Ectodermal cell (in vitro differentiated cells): ENCODE measurements around the gene CCDC97.

Experiments used
- H3K27ac ChIP-seq: 2 replicates; pipeline ENCODE4 v1.7.0; 2013; ENCODE audit warnings: mild to moderate bottlenecking, low read depth, low read length; ENCODE audit not compliant: insufficient read depth, poor library complexity, severe bottlenecking
- H3K27me3 ChIP-seq: 2 replicates; pipeline ENCODE4 v1.7.0; 2013; ENCODE audit warnings: mild to moderate bottlenecking, low read length; ENCODE audit not compliant: insufficient read depth, control insufficient read depth, poor library complexity, severe bottlenecking
- H3K36me3 ChIP-seq: one replicate; pipeline ENCODE4 v1.7.0; 2013; ENCODE audit warnings: low read length; ENCODE audit not compliant: control insufficient read depth, insufficient read depth
- H3K4me1 ChIP-seq: one replicate; pipeline ENCODE4 v1.7.0; 2013; ENCODE audit warnings: low read length; ENCODE audit not compliant: control insufficient read depth, insufficient read depth
- H3K4me3 ChIP-seq: 2 replicates; pipeline ENCODE4 v1.7.0; 2013; ENCODE audit warnings: low read depth, low read length, control low read depth; ENCODE audit not compliant: insufficient read depth
- H3K9me3 ChIP-seq: 2 replicates; pipeline ENCODE4 v1.7.0; 2013; ENCODE audit warnings: mild to moderate bottlenecking, low read length, moderate library complexity; ENCODE audit not compliant: control insufficient read depth
- WGBS, 2 experiments: methylation state at CpG; one replicate each; pipeline ENCODE4 v1.1.7; 2013; ENCODE audit warnings: missing lambda C conversion rate in 2 of 2; 5-methylcytosine and 5-hydroxymethylcytosine counted together

The CCDC97 gene

GRCh38 chr19:41325947-41326706 is 16.2 kb downstream of the CCDC97 start:
- Histone ChIP-seq H3K9me3 (no peaks in the 10 kb centered on the region), H3K27ac (no peak overlapping the region), H3K4me1 (peaks cover 34% of the 10 kb centered on the region), H3K27me3 (peaks cover 7% of the 10 kb centered on the region), H3K4me3 (peak overlapping the region; percentile 24), H3K36me3 (no peaks in the 10 kb centered on the region)
- 35 to 40% methylated on average over 30 of the region's 30 CpGs for WGBS, 2 experiments

GRCh38 chr19:41327076-41327575 is 17.2 kb downstream of the CCDC97 start:
- H3K9me3 ChIP-seq: no peaks in the 10 kb centered on the region
- H3K36me3 ChIP-seq: no peaks in the 10 kb centered on the region
- no peak overlapping the region for H3K27ac ChIP-seq
- H3K4me3 ChIP-seq: no peak overlapping the region
- peaks cover 34% of the 10 kb centered on the region for H3K4me1 ChIP-seq
- WGBS, 2 experiments: 66% methylated on average over 13 of the region's 13 CpGs
- H3K27me3 ChIP-seq: peaks cover 7% of the 10 kb centered on the region

- H3K27ac ChIP-seq: no peak overlapping the region
- no peaks in the 10 kb centered on the region for H3K36me3 ChIP-seq
- H3K4me1 ChIP-seq: peaks cover 34% of the 10 kb centered on the region
- no peaks in the 10 kb centered on the region for H3K9me3 ChIP-seq
- WGBS, 2 experiments: 63% methylated on average over 33 of the region's 33 CpGs
- H3K4me3 ChIP-seq: no peak overlapping the region
- H3K27me3 ChIP-seq: peaks cover 7% of the 10 kb centered on the region
Observed at GRCh38 chr19:41327576-41328156, 17.7 kb downstream of the CCDC97 start.

- H3K4me3 ChIP-seq: no peak overlapping the region
- no peaks in the 10 kb centered on the region for H3K9me3 ChIP-seq
- peaks cover 29% of the 10 kb centered on the region for H3K4me1 ChIP-seq
- no peak overlapping the region for H3K27ac ChIP-seq
- peaks cover 7% of the 10 kb centered on the region for H3K27me3 ChIP-seq
- H3K36me3 ChIP-seq: no peaks in the 10 kb centered on the region
- 93 to 94% methylated on average over 22 of the region's 22 CpGs for WGBS, 2 experiments
Observed at GRCh38 chr19:41328157-41328841, 18.3 kb downstream of the CCDC97 start.

- peaks cover 24% of the 10 kb centered on the region for H3K4me1 ChIP-seq
- whole genome bisulfite sequencing, 2 experiments: 92 to 100% methylated on average over 1 of the region's 1 CpG
- H3K27me3 ChIP-seq: peaks cover 7% of the 10 kb centered on the region
- no peaks in the 10 kb centered on the region for H3K9me3 ChIP-seq
- no peaks in the 10 kb centered on the region for H3K36me3 ChIP-seq
- no peak overlapping the region for H3K27ac ChIP-seq
- H3K4me3 ChIP-seq: no peak overlapping the region
Observed at GRCh38 chr19:41328842-41329225, 18.9 kb downstream of the CCDC97 start.

- Histone ChIP-seq H3K27me3 (peaks cover 6% of the 10 kb centered on the region), H3K4me1 (peaks cover 13% of the 10 kb centered on the region), H3K4me3 (no peak overlapping the region), H3K9me3 (no peaks in the 10 kb centered on the region), H3K36me3 (no peaks in the 10 kb centered on the region), H3K27ac (no peak overlapping the region)
- 88 to 90% methylated on average over 4 of the region's 4 CpGs for WGBS, 2 experiments
Observed at GRCh38 chr19:41330481-41330880, 20.5 kb downstream of the CCDC97 start.

GRCh38 chr19:41330946-41331678 is 21.1 kb downstream of the CCDC97 start:
- no peaks in the 10 kb centered on the region for H3K36me3 ChIP-seq
- H3K27me3 ChIP-seq: no peaks in the 10 kb centered on the region
- H3K9me3 ChIP-seq: no peaks in the 10 kb centered on the region
- H3K4me1 ChIP-seq: peaks cover 7% of the 10 kb centered on the region
- H3K4me3 ChIP-seq: no peak overlapping the region
- WGBS, 2 experiments: 84 to 89% methylated on average over 47 of the region's 47 CpGs
- no peak overlapping the region for H3K27ac ChIP-seq

- Histone ChIP-seq H3K9me3 (no peaks in the 10 kb centered on the region), H3K4me1 (peaks cover 5% of the 10 kb centered on the region), H3K36me3 (no peaks in the 10 kb centered on the region), H3K4me3 (no peak overlapping the region), H3K27ac (no peak overlapping the region), H3K27me3 (no peaks in the 10 kb centered on the region)
- WGBS, 2 experiments: 92 to 93% methylated on average over 16 of the region's 16 CpGs
Observed at GRCh38 chr19:41332000-41332399, 22.0 kb downstream of the CCDC97 start.

GRCh38 chr19:41332468-41332867 is 22.5 kb downstream of the CCDC97 start:
- no peak overlapping the region for H3K4me3 ChIP-seq
- H3K4me1 ChIP-seq: peaks cover under 1% of the 10 kb centered on the region
- no peaks in the 10 kb centered on the region for H3K9me3 ChIP-seq
- WGBS, 2 experiments: 87 to 90% methylated on average over 5 of the region's 5 CpGs
- H3K36me3 ChIP-seq: no peaks in the 10 kb centered on the region
- no peak overlapping the region for H3K27ac ChIP-seq
- no peaks in the 10 kb centered on the region for H3K27me3 ChIP-seq

GRCh38 chr19:41334793-41335192 is 24.8 kb downstream of the CCDC97 start:
- 94 to 96% methylated on average over 5 of the region's 5 CpGs for WGBS, 2 experiments
- H3K36me3 ChIP-seq: no peaks in the 10 kb centered on the region
- H3K27ac ChIP-seq: no peak overlapping the region
- no peaks in the 10 kb centered on the region for H3K9me3 ChIP-seq
- H3K4me1 ChIP-seq: no peaks in the 10 kb centered on the region
- no peak overlapping the region for H3K4me3 ChIP-seq
- no peaks in the 10 kb centered on the region for H3K27me3 ChIP-seq
